Measurements from ENCODE around the gene TSPAN3.

GRCh38 chr15:77019521-77020331, 51.2 kb downstream of the TSPAN3 start:
- TF ChIP-seq CTCF (IDR thresholded peaks at IDR 0.05) (no peak), POLR2A (IDR thresholded peaks at IDR 0.05) (no peak), POLR2AphosphoS5 (IDR thresholded peaks at IDR 0.05; ENCODE audit: insufficient read depth in 1 of 2, low read depth in 1 of 2) (no peak)

All from vagina (tissue), 2 donors.